Measurements from ENCODE around the gene BTBD9. TPM values are rescaled to one million over a fixed set of nuclear protein-coding genes. Genes with fewer than 3 reads are reported as not detected.

BTBD9 gene
- total and polyA plus RNA-seq, 9 of the 15 experiments (the other 6 are each of a cell fraction or from before 2014, with no cell fraction given): 0.08 to 1.6 (median 0.58) TPM

DNA sequence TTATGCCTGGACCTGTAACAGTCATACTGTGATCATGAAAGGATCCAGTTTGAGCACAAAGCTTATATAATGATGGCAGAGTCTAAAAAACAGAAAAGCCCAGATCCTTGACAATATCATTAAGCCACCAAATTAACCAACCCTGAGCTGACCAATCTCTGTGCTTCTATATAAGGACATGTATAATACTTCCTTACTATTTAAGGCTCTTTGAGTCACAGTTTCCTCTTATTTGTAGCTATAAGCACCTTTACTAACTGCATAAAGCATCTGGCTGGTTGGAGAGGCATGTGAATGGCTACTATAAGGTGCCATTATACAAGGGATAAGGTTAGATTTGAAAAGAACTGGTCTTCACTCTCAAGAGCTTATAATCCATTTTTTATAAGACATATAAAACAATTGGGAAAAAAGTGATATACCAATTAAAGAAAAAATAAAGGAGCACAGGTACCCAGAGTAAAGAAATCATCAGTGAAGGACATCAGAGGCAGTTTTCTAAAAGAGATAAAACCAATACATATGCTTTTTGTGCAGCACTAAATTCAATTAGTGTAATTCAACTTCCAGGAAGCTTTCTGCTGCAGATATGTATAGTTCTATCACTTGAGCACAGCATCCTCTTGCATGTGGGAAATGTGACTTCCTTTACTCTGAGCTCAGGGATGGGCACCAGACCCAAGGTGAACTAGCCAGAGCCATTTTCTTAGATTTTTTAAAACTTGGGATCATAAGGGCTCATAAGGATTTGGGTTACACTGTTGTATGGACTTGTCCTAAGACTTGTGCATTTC lies 121.0 kb downstream of the BTBD9 start (continued):
- TF ChIP-seq, protein P1, sequence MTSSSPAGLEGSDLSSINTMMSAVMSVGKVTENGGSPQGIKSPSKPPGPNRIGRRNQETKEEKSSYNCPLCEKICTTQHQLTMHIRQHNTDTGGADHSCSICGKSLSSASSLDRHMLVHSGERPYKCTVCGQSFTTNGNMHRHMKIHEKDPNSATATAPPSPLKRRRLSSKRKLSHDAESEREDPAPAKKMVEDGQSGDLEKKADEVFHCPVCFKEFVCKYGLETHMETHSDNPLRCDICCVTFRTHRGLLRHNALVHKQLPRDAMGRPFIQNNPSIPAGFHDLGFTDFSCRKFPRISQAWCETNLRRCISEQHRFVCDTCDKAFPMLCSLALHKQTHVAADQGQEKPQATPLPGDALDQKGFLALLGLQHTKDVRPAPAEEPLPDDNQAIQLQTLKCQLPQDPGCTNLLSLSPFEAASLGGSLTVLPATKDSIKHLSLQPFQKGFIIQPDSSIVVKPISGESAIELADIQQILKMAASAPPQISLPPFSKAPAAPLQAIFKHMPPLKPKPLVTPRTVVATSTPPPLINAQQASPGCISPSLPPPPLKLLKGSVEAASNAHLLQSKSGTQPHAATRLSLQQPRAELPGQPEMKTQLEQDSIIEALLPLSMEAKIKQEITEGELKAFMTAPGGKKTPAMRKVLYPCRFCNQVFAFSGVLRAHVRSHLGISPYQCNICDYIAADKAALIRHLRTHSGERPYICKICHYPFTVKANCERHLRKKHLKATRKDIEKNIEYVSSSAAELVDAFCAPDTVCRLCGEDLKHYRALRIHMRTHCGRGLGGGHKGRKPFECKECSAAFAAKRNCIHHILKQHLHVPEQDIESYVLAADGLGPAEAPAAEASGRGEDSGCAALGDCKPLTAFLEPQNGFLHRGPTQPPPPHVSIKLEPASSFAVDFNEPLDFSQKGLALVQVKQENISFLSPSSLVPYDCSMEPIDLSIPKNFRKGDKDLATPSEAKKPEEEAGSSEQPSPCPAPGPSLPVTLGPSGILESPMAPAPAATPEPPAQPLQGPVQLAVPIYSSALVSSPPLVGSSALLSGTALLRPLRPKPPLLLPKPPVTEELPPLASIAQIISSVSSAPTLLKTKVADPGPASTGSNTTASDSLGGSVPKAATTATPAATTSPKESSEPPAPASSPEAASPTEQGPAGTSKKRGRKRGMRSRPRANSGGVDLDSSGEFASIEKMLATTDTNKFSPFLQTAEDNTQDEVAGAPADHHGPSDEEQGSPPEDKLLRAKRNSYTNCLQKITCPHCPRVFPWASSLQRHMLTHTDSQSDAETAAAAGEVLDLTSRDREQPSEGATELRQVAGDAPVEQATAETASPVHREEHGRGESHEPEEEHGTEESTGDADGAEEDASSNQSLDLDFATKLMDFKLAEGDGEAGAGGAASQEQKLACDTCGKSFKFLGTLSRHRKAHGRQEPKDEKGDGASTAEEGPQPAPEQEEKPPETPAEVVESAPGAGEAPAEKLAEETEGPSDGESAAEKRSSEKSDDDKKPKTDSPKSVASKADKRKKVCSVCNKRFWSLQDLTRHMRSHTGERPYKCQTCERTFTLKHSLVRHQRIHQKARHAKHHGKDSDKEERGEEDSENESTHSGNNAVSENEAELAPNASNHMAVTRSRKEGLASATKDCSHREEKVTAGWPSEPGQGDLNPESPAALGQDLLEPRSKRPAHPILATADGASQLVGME (CRISPR knock-in tag; IDR thresholded peaks at IDR 0.05): no peak
- TF ChIP-seq HNRNPL (IDR thresholded peaks at IDR 0.05; ENCODE audit: low read depth, low read length): no peak
- TF ChIP-seq, protein P2, sequence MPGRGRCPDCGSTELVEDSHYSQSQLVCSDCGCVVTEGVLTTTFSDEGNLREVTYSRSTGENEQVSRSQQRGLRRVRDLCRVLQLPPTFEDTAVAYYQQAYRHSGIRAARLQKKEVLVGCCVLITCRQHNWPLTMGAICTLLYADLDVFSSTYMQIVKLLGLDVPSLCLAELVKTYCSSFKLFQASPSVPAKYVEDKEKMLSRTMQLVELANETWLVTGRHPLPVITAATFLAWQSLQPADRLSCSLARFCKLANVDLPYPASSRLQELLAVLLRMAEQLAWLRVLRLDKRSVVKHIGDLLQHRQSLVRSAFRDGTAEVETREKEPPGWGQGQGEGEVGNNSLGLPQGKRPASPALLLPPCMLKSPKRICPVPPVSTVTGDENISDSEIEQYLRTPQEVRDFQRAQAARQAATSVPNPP (IDR thresholded peaks at IDR 0.05; ENCODE audit: borderline replicate concordance, insufficient read depth, insufficient read length): no peak
- no peak for TF ChIP-seq DMBX1 (CRISPR knock-in tag; IDR thresholded peaks at IDR 0.05; ENCODE audit: borderline replicate concordance)
- TF ChIP-seq ZNF12 (CRISPR knock-in tag; IDR thresholded peaks at IDR 0.05): no peak
- TF ChIP-seq CREM (IDR thresholded peaks at IDR 0.05; ENCODE audit: low read depth): no peak
- TF ChIP-seq GABPA (tag; conservative IDR thresholded peaks at IDR 0.05; ENCODE audit: low read depth): no peak
